ENCODE measurements around the gene IL1R2.

IL1R2 gene

GRCh38 chr2:101981504-101981903, 10.3 kb upstream of the IL1R2 start:
- Histone ChIP-seq H2BK12ac (ENCODE audit: low read length) (no peak overlapping the region), H3K14ac (ENCODE audit: low read length) (no peak overlapping the region), H2BK15ac (ENCODE audit: low read length) (no peak overlapping the region), H3K4me1 (ENCODE audit: control insufficient read depth in 2 of 2, insufficient read depth in 1 of 2, low read depth in 1 of 2, low read length in 2 of 2) (peaks cover 2 to 5% of the 10 kb centered on the region in 2 donors), H3K4me3 (ENCODE audit: low read length in 2 of 2) (no peak overlapping the region), H3K79me1 (ENCODE audit: low read depth, low read length) (no peaks in the 10 kb centered on the region), H2BK5ac (ENCODE audit: low read length) (no peak overlapping the region), H3K36me3 (replicated peaks in 1 of 2; ENCODE audit: control insufficient read depth in 2 of 2, insufficient read depth in 2 of 2, low read length in 2 of 2) (no peaks in the 10 kb centered on the region), H4K8ac (ENCODE audit: low read depth, low read length) (no peak overlapping the region), H3K9me3 (replicated peaks in 1 of 2; ENCODE audit: control insufficient read depth in 2 of 2, insufficient read depth in 1 of 2, low read depth in 1 of 2, low read length in 2 of 2) (no peaks in the 10 kb centered on the region), H3K27ac (replicated peaks; ENCODE audit: low read length) (no peak overlapping the region), H3K4ac (ENCODE audit: low read length) (no peak overlapping the region), H3K4me2 (ENCODE audit: insufficient read depth, low read length, poor library complexity, severe bottlenecking) (no peak overlapping the region), H3K23ac (ENCODE audit: low read depth, low read length, poor library complexity) (no peak overlapping the region), H3K9ac (ENCODE audit: low read depth, low read length, poor library complexity) (no peak overlapping the region), H2BK120ac (ENCODE audit: low read depth, low read length) (no peak overlapping the region), H4K91ac (ENCODE audit: low read depth, low read length, poor library complexity) (no peak overlapping the region), H2AK5ac (ENCODE audit: low read depth, low read length) (no peak overlapping the region), H3K27me3 (ENCODE audit: control insufficient read depth in 3 of 3, insufficient read depth in 3 of 3, low read depth in 1 of 3, low read length in 3 of 3) (no peaks in the 10 kb centered on the region), H2AFZ (ENCODE audit: low read length) (no peak overlapping the region), H3K18ac (ENCODE audit: low read length) (no peak overlapping the region)
- no peak for DNase-seq (ENCODE audit: low spot score)
- WGBS, 2 donors (ENCODE audit: extremely low coverage in 2 of 2, insufficient read length in 2 of 2, insufficient replicate concordance in 1 of 2), result no CpG with 5 or more reads among the region's 4 CpGs

- Histone ChIP-seq H2AFZ (ENCODE audit: low read length) (no peak overlapping the region), H3K4me1 (ENCODE audit: control insufficient read depth in 2 of 2, insufficient read depth in 1 of 2, low read depth in 1 of 2, low read length in 2 of 2) (peaks cover 2% of the 10 kb centered on the region in 2 donors), H3K27me3 (ENCODE audit: control insufficient read depth in 3 of 3, insufficient read depth in 3 of 3, low read depth in 1 of 3, low read length in 3 of 3) (no peaks in the 10 kb centered on the region), H3K27ac (replicated peaks; ENCODE audit: low read length) (no peak overlapping the region), H3K9me3 (replicated peaks in 1 of 2; ENCODE audit: control insufficient read depth in 2 of 2, insufficient read depth in 1 of 2, low read depth in 1 of 2, low read length in 2 of 2) (no peaks in the 10 kb centered on the region), H3K23ac (ENCODE audit: low read depth, low read length, poor library complexity) (no peak overlapping the region), H2BK120ac (ENCODE audit: low read depth, low read length) (no peak overlapping the region), H3K14ac (ENCODE audit: low read length) (no peak overlapping the region), H4K8ac (ENCODE audit: low read depth, low read length) (no peak overlapping the region), H3K36me3 (replicated peaks in 1 of 2; ENCODE audit: control insufficient read depth in 2 of 2, insufficient read depth in 2 of 2, low read length in 2 of 2) (no peaks in the 10 kb centered on the region), H3K9ac (ENCODE audit: low read depth, low read length, poor library complexity) (no peak overlapping the region), H3K4me2 (ENCODE audit: insufficient read depth, low read length, poor library complexity, severe bottlenecking) (no peak overlapping the region), H4K91ac (ENCODE audit: low read depth, low read length, poor library complexity) (no peak overlapping the region), H3K4me3 (ENCODE audit: low read length in 2 of 2) (no peak overlapping the region), H2BK12ac (ENCODE audit: low read length) (no peak overlapping the region), H3K79me1 (ENCODE audit: low read depth, low read length) (no peaks in the 10 kb centered on the region), H3K4ac (ENCODE audit: low read length) (no peak overlapping the region), H3K18ac (ENCODE audit: low read length) (no peak overlapping the region), H2BK5ac (ENCODE audit: low read length) (no peak overlapping the region), H2BK15ac (ENCODE audit: low read length) (no peak overlapping the region), H2AK5ac (ENCODE audit: low read depth, low read length) (no peak overlapping the region)
- no CpG with 5 or more reads among the region's 9 CpGs for WGBS, 2 donors (ENCODE audit: extremely low coverage in 2 of 2, insufficient read length in 2 of 2, insufficient replicate concordance in 1 of 2)
- DNase-seq (ENCODE audit: low spot score), result no peak
Observed at GRCh38 chr2:101982495-101983029, 9.2 kb upstream of the IL1R2 start.

- H3K23ac ChIP-seq (ENCODE audit: low read depth, low read length, poor library complexity), result no peak overlapping the region
- no CpG with 5 or more reads among the region's 8 CpGs for WGBS, 2 donors (ENCODE audit: extremely low coverage in 2 of 2, insufficient read length in 2 of 2, insufficient replicate concordance in 1 of 2)
Observed at GRCh38 chr2:101983486-101983885, 8.3 kb upstream of the IL1R2 start.

GRCh38 chr2:101983928-101984327, 7.8 kb upstream of the IL1R2 start:
- Histone ChIP-seq H2BK5ac (ENCODE audit: low read length) (no peak overlapping the region), H3K14ac (ENCODE audit: low read length) (no peak overlapping the region), H4K91ac (ENCODE audit: low read depth, low read length, poor library complexity) (no peak overlapping the region), H3K4me2 (ENCODE audit: insufficient read depth, low read length, poor library complexity, severe bottlenecking) (no peak overlapping the region), H3K27me3 (ENCODE audit: control insufficient read depth in 3 of 3, insufficient read depth in 3 of 3, low read depth in 1 of 3, low read length in 3 of 3) (no peaks in the 10 kb centered on the region), H3K36me3 (replicated peaks in 1 of 2; ENCODE audit: control insufficient read depth in 2 of 2, insufficient read depth in 2 of 2, low read length in 2 of 2) (no peaks in the 10 kb centered on the region), H3K9me3 (replicated peaks in 1 of 2; ENCODE audit: control insufficient read depth in 2 of 2, insufficient read depth in 1 of 2, low read depth in 1 of 2, low read length in 2 of 2) (no peaks in the 10 kb centered on the region), H2BK15ac (ENCODE audit: low read length) (no peak overlapping the region), H2BK120ac (ENCODE audit: low read depth, low read length) (no peak overlapping the region), H2AK5ac (ENCODE audit: low read depth, low read length) (no peak overlapping the region), H3K79me1 (ENCODE audit: low read depth, low read length) (no peaks in the 10 kb centered on the region), H3K23ac (ENCODE audit: low read depth, low read length, poor library complexity) (no peak overlapping the region), H3K4ac (ENCODE audit: low read length) (no peak overlapping the region), H2AFZ (ENCODE audit: low read length) (no peak overlapping the region), H3K9ac (ENCODE audit: low read depth, low read length, poor library complexity) (no peak overlapping the region), H3K27ac (replicated peaks; ENCODE audit: low read length) (no peak overlapping the region), H3K4me3 (ENCODE audit: low read length in 2 of 2) (no peak overlapping the region), H3K4me1 (ENCODE audit: control insufficient read depth in 2 of 2, insufficient read depth in 1 of 2, low read depth in 1 of 2, low read length in 2 of 2) (peaks cover 2 to 4% of the 10 kb centered on the region in 2 donors), H4K8ac (ENCODE audit: low read depth, low read length) (no peak overlapping the region), H2BK12ac (ENCODE audit: low read length) (no peak overlapping the region), H3K18ac (ENCODE audit: low read length) (no peak overlapping the region)
- no CpG with 5 or more reads among the region's 2 CpGs for WGBS, 2 donors (ENCODE audit: extremely low coverage in 2 of 2, insufficient read length in 2 of 2, insufficient replicate concordance in 1 of 2)
- no peak for DNase-seq (ENCODE audit: low spot score)

More at GRCh38 chr2:101983486-101983885, 8.3 kb upstream of the IL1R2 start:
- Histone ChIP-seq H2AK5ac (ENCODE audit: low read depth, low read length) (no peak overlapping the region), H2BK12ac (ENCODE audit: low read length) (no peak overlapping the region), H3K36me3 (replicated peaks in 1 of 2; ENCODE audit: control insufficient read depth in 2 of 2, insufficient read depth in 2 of 2, low read length in 2 of 2) (no peaks in the 10 kb centered on the region), H3K27ac (replicated peaks; ENCODE audit: low read length) (no peak overlapping the region), H2AFZ (ENCODE audit: low read length) (peak overlapping the region; percentile 45), H3K4me1 (ENCODE audit: control insufficient read depth in 2 of 2, insufficient read depth in 1 of 2, low read depth in 1 of 2, low read length in 2 of 2) (peaks cover 2 to 4% of the 10 kb centered on the region in 2 donors), H2BK120ac (ENCODE audit: low read depth, low read length) (no peak overlapping the region), H4K91ac (ENCODE audit: low read depth, low read length, poor library complexity) (no peak overlapping the region), H2BK15ac (ENCODE audit: low read length) (no peak overlapping the region), H2BK5ac (ENCODE audit: low read length) (no peak overlapping the region), H3K18ac (ENCODE audit: low read length) (no peak overlapping the region), H3K27me3 (ENCODE audit: control insufficient read depth in 3 of 3, insufficient read depth in 3 of 3, low read depth in 1 of 3, low read length in 3 of 3) (no peaks in the 10 kb centered on the region), H3K9ac (ENCODE audit: low read depth, low read length, poor library complexity) (no peak overlapping the region), H3K4me2 (ENCODE audit: insufficient read depth, low read length, poor library complexity, severe bottlenecking) (no peak overlapping the region), H3K14ac (ENCODE audit: low read length) (no peak overlapping the region), H3K4me3 (ENCODE audit: low read length in 2 of 2) (no peak overlapping the region), H3K79me1 (ENCODE audit: low read depth, low read length) (no peaks in the 10 kb centered on the region), H3K9me3 (replicated peaks in 1 of 2; ENCODE audit: control insufficient read depth in 2 of 2, insufficient read depth in 1 of 2, low read depth in 1 of 2, low read length in 2 of 2) (no peaks in the 10 kb centered on the region), H4K8ac (ENCODE audit: low read depth, low read length) (no peak overlapping the region), H3K4ac (ENCODE audit: low read length) (no peak overlapping the region)
- no peak for DNase-seq (ENCODE audit: low spot score)
